UCSD-AML1 (cell line): ENCODE measurements around the gene THSD7B.

ENCODE experiments used
- DNase-seq: peaks from one replicate; lab custom pipeline; 2025; ENCODE audit not compliant: unreplicated experiment; lab: John Stamatoyannopoulos, UW

THSD7B gene

DNA sequence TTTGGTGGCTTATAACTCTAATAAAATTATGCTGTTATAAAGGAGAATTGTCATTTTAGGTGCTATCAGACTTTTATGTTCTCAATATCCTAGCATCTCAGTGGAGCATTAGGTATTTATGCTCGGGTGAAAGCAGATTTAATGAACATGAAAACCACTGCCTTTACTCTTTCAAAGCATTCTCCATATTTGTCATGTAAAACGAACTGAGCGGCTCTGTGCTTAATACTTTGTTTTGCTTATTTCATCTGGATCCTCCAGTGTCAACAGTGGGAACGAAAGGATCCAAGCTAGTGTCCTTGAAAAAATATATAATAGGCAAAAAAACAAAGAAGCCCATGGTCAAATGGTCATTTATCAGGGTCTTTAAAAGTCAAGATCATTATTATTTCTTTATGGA, 53.5 kb downstream of the THSD7B start:
- DNase-seq = no peak

DNA sequence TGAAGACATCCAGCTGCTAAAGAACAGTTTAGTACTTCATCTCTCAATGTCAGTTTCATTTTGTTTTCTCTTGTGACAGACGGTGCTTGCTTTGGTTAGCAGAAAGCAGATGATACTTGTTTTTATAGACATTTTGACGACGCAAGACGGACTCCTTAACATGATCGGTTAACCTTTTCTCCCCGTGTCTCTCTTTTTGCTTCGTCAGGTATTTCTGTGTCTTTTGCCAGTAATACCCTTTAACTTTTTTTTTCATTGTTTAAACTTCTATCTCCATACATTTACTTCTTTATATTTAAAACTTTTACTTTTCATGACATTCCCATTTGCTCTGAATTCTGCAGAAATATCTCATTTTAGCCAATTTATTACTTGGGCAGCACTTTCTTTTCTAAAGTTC, 57.9 kb downstream of the THSD7B start:
- no peak for DNase-seq

DNA sequence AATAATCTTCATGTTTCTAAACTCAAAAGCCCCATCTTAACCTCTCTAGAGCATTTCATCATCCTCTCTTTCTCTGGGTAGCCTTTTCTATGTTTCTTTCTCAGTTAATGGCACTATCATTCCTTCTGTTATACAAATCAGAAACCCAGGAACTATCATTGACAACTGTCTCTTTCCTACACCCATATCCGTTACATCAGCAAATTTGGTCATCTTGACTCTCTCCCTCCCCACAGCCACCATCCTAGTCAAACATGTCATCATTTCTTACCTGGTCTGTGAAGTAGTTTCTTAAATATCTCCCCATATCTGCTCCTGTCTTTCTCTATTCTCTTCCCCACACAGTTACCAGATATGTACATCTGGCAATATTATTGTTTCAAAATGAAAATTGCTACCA, 62.8 kb downstream of the THSD7B start:
- DNase-seq = no peak

DNA sequence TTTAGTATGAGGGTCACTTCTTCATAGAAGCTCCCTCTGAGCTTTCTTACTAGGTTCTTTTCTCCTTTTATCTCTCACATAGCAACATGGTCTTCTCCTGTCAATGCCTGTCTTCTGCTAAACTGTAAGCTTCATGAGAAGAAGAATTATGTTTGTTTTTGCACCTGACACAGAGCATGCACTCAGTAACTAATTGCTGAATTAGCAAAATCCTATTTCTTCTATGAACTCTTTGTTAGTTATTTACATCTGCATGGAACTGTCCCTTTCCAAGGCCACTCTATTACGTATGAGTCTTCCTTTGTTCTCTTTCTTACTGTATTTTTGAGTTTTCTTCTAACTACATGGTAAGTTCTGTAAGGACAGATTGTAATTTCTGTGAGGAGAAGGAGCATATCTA, 63.4 kb downstream of the THSD7B start:
- DNase-seq = no peak

DNA sequence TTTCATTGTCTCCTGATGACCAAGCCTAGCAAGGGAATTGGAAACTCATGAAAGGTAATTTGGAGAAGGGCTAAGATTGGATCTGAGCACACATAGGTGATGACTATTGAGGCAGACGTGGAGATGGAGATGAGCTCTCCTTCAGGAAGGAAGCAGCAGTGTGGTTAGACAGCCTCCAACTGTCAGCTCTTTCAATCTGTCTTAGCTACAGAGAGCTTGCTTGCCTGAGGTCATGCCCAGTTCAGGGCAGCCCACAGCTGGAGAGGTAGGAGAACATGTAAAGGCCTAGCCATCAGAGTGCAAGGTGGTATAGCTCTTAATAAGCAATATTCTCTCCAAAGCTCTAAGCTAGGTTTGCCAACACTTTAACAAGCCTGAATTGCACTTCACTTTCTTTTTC, 79.2 kb downstream of the THSD7B start:
- no peak for DNase-seq

DNA sequence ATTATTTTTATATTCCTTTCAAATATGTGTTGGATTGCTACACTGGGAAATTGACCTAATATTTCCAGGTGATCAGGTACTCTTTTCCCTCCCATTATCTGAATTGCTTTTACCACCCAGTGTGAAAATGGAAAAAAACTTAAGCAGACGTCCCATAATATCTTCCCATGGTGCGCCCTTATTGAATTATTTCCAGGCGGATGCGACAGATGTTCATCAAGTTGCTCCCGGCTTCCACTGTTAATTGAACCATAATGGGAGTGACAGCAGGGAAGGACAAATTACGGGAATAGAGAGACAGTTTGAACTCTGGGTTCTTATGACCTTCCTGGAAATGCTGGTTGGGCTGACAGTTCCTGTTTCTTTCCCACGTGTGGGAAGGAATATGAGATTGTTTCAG, 93.3 kb downstream of the THSD7B start:
- DNase-seq = no peak

DNA sequence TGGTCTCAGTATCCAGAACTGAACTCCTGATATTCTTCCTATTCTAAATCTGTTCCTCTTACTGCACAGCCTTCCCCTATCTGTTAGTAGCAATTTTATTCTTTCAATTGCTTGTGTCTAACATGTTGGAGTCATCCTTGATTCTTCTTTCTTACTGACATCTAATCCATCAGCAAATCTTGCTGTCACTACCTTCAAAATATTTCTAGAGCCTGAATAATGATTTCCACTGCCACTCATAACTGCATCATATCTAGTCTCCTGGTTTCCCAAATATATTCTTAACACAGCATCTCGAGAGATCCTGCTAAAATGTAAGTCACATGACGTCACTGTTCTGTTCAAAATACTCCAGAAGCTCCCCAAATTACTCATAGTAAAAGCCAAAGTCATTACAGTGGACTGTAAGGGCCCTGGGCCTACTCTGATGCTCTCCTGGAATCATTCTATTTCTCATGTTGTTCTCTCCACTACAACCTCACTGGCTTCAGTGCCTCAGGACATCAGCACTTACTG, 95.2 kb downstream of the THSD7B start:
- no peak for DNase-seq

DNA sequence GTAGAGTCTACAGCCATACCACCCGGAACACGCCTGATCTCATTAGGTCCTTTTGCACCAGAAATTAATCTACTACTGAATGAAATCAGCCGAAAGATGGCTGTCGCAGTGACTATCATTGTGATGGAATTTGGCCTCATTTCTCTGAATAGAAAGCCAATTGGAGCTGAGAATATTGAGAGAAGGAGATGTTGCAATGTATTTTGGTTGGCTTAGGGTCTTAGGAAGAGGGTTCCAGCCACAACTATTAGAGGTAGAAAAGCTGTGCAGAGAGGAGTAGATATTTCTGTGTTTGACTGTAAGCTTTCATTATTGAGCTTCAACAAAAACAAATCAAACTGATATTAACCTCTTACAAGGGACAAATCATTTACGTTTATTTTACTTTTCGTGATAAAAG, 98.1 kb downstream of the THSD7B start:
- no peak for DNase-seq

DNA sequence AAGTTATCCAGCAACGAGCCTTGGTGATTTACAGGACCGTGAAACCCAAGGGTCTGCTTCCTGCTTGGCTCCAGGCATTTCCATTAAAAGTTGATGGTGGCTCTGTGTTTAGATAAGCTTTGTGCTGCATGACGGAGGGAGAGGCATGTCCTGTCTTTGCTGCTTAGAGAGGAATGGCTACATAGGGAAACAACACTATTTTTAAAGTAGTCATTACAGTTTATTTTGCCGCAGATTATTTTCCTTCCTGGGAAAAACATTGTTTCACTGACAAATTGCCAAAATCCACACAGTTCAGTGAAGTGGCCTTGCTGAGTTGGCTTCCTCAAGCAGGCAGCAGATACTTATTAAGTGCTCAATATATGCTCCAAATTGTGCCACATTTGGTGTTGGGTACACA, 98.5 kb downstream of the THSD7B start:
- no peak for DNase-seq

DNA sequence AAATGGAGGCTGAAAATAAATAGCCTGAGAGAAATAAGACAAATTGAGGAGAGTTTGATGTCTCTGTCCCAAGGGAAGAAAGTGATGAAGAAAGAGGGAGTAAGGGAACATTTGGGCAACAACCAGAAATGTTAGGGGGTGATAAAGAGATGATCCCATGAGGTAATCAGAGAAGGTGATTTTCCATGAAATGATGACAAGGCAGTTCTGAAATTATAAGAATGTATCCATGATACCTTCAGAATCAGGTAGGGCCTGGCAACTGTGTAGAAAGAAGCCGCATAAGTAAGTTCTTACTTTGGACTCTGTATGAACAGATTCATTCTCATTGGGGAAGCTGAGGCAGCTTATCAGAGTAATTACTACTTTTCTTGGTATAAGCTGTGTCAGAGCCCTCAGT, 106.1 kb downstream of the THSD7B start:
- DNase-seq = no peak

DNA sequence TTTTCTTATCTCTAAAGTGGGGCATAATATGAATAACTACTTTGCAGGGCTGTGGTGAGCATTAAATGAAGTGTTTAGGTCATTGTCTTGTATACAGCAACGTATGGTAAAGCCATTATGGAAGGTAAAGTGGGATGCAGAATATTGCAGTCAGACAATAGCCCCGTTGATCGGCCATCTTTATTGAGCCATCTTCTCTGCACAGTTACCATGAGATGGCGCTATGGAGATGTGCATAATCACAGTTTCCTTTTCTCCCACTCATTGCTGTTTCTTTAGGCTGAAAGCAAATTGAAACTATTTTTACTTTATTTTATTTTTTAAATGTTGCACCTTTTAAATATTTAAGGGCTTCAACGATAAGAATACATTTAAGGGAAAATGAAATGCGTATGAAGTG, 108.9 kb downstream of the THSD7B start:
- DNase-seq = no peak

DNA sequence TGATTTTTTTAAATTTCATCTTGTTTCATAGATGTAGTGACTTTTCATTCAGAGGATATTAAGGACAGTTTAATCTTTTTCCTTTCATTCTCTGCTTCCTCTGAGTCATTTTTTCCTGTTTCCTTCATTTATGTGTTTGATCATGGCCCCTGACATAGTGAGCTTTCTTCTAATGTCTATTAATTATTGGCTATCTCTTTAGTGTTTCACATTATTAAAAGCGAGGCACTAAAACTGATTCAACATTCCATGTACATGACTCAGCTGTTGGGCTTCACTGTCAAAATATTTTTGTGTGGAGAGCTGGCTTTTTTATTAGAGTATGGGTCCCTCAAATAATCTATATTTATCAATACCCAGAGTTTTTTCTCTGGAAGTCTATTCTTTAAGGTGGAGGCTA, 125.8 kb downstream of the THSD7B start:
- no peak for DNase-seq

DNA sequence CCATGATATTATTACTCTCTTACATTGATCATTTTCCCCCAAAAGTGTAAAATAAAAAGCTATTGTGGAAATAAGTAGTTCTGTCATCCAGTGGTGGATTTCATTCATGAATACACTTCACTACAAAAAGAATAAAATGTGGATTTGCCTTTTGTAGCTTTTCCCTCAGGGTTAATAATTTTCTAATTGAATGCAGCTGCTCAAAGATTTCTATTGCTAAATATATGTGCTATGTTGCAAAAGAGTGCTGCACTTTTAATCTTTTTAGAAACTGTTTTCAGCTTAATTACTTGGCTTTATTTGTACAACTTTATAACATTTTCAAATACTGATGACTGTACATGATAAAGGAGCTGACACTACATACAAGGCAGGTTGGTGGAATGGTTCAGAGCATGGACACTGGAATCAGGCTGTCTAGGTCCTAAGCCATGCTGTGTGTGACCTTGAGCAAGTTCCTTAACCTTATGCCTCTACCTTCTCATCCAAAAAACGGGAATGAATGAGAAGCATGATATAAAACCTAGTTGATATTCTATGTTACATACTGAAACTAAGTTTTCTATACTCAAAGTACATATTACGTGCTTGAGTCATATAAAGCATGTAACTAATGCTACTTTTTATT, 128.8 kb downstream of the THSD7B start:
- no peak for DNase-seq

DNA sequence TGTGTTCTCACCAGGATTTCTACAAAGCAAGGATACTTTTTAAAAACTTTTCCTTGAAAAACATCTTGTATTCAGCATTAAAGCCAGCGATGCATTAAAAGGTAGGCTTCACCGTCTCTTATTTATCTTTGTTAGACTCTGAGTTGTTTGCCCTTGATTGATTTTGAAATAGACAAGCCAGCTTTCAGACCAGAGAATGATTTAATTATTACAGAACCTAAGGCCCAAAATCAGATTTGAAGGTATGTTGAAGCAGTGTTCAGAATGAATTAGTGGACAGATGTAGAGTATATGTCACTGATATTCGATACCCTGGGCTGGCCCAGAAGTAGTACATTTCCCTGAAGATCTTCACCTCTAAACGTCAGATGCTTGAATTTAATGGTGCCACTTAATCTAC, 136.4 kb downstream of the THSD7B start:
- DNase-seq = no peak

DNA sequence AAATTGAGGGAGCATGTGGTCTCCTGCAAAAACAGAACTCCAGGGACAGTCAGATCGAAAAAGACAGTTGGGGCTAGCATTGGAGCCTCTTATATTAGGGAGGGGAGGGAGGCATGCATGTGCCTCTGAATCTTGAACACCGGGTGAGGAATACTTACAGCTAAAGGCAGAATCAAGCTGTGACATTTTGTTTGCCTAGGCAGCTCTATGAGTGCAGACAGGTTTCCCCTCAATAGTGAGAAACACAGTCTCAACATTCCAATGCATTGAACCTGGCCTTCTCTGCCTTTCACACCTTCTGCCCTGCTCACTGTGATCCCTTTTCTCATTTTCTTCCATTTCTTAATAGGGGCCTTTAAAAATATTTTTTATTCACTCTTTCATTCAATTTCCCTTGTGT, 140.4 kb downstream of the THSD7B start:
- no peak for DNase-seq

DNA sequence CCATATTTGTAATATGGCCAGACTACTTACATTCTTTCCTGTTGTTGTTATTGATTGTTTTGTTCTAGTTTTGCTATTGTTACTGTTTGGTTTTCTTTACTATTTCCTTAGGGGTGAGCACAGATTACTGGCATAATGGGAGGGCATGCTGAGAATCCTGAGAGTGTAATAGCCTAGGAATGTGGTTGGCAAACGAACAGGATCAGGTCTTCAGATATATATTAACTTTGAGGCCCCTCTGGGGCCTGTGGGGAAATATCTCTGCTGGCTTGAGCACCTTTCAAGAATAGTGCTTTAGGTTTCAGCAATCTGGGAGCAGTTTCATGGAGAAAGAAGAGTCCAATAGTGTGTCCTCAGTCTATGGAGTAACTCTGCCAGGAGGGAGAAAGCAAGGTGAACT, 144.4 kb downstream of the THSD7B start:
- DNase-seq = no peak

DNA sequence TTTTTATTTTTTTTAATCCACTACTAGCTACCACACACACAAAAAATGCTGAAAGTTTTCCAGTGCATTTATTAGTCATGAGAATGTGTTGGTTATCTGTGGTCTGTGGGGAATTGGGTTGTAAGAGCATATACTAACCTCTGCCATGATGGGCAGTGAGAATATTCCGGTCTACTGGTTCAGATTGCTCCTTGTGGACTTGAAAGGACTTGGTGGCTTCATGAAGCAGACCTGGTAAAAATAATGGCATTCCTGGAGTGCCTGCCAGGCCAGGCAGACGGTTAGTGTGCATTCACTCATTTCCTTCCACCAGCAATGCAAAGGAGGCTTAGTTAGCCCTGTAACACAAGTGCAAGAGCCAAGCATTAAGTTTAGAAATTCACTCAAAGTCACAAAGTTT, 150.8 kb downstream of the THSD7B start:
- DNase-seq = no peak

DNA sequence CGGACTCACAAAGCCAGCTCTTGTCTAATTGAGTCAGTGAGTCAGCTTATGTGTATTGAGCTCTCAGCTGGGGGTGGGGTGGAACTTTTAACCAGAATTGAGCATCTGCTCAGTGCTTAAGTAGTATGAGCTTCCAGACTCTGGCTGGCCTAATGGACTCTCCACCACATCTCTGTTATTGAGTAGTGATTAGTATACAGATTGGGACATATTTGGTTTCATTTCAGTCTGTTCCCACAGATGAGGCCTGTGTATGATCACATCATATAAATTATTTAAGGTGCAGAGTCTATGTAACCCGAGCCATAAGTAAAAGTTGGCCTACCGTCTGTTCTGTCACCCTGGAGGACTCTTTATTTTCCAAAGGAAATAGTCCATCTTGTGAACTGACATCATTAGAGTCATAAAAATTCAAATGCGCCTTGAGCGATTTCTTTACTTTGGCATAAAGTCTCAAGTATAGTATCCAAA, 152.1 kb downstream of the THSD7B start:
- no peak for DNase-seq

DNA sequence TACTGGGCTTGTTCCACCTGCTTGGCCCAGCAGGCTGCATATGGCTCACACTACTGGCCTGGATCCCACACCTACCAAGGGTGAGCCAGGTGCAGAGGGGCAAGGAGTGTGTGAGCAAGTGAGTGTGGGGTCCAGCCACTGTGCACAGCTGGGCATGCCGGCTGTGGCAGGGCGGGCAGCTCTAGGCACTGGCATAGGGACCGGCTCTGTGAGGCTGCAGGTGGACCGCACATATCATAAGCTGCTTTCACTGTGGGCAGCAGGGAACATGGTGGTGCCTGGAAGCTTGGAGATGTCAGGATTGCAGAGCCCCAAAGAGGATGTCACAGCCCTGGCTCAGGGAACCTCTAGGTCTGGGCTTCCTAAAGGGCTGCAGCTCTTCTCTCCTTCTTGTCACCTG, 154.3 kb downstream of the THSD7B start:
- DNase-seq = no peak

DNA sequence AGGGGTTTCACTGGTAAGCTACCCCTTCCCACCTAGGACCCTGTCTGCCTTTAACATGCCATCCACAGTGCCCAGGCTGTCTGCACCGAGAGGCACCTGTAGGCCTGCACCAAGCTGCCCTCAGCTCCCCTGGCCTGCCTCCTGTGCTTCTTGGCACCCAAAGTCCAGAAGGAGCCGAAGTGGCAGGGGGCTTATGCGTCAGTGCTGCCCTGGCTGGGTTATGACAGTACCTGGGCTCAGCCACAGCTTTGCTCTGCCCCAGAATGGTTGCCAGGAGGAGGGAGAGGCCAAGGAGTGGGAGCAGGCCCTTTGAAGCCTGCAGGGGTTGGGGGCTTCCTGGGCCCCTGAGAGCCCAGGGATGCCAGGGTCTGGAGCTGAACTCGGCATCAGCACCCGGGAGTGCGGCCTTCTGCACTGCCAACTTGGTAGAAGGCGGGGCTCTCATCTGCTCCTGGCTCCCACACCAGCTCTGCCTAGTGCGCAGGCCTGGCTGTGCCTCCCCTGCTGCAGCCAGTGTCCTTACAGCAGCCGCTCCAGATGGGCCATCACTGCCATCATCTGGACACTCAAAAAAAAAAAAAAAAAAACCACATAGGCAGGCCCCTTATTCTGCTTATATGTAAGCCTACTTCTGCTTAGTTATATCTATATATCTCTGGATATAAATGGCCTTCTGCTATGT, 155.4 kb downstream of the THSD7B start:
- no peak for DNase-seq

DNA sequence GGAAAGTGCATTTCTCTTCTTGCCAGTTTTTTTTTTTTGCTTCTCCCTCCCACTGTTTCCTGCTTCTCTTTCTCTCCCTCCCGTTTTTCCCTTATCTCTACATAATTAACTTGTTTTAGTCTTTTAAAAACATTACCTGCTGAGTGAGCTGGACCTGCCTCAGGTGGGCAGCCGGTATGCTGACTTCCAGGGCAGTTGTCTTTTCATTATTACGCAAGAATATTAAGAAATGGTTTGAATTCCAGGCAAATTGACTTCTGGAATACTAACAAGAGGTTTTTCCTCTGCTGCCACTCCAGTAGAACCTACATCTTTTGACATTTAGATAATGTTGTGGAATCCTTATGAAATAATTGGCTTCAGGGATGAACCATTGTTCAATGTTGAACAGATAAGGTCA, 161.8 kb downstream of the THSD7B start:
- DNase-seq = no peak

DNA sequence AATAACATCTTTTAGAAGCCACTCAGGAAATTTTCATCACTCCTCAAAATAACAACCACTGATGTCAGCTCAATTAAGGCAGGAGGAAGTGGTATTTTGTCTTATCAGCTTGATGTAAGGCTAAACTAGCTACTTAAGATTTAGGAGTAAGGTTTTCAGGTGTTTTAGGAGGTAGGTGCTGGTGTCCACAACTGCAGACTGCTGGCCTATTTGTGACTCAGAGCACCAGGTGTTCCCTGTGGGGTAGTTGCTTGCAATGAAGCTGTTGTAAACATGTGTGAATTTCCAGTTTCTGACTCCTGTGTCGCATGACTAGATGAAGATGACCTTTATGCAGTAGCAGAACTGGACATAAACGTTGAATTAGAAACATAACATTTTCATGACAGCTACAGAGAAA, 164.2 kb downstream of the THSD7B start:
- no peak for DNase-seq

DNA sequence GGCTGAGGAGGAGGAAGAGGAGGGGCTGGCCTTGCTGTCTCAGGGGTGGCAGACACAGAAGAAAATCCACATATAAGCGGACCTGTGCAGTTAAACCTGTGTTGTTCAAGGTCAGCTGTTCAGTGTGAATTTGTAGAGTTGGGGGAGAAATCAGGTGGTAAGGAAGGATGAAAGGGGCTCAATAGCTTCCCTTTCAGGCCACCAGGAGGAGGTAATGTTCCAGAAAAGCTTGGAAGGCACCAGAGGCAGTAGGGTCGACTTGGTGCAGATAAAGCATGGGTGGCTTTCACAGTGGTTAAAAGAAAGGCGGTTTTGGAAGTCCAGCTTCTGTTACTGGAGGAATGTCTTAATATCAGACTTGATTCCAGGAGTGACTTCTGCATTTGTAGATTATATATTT, 167.4 kb downstream of the THSD7B start:
- no peak for DNase-seq
